OCI-LY1 (cell line): Measurements from ENCODE around the gene CIB4.

Experiments
- CTCF ChIP-seq: fragments of 200-600 bp; sonication (generic), shearing (Covaris generic); IDR thresholded peaks from 2 replicates; pipeline ENCODE4 v1.5.1; 2017; ENCODE audit warnings: mild to moderate bottlenecking, antibody characterized with exemption, low read length, moderate library complexity, mixed read lengths
- EZH2 ChIP-seq: fragments of 200-600 bp; sonication (generic), shearing (Covaris generic); IDR thresholded peaks from 2 replicates; pipeline ENCODE4 v1.8.0; 2017; ENCODE audit warnings: borderline replicate concordance, mixed run types, mild to moderate bottlenecking, antibody characterized with exemption, low read length, moderate library complexity, mixed read lengths

GRCh38 chr2:26675651-26676255 lies 34.6 kb upstream of the CIB4 start:
- no peak for TF ChIP-seq CTCF
- no peak for TF ChIP-seq EZH2
